H1 (cell line): Measurements from ENCODE around the gene FLVCR2. TPM values are rescaled to one million over a fixed set of nuclear protein-coding genes. Genes with fewer than 3 reads are reported as not detected.

ENCODE experiments used
- CTCF ChIA-PET: fragments of 300-600 bp; sonication (Branson Sonifier 250); formaldehyde crosslinking; loops from one replicate; lab custom pipeline; 2021; ENCODE audit not compliant: partially characterized antibody; lab: Charles Lee
- POLR2A ChIA-PET: fragments of 300-600 bp; sonication (Branson Sonifier 250); formaldehyde crosslinking; loops from one replicate; lab custom pipeline; 2021; ENCODE audit warnings: inconsistent platforms; ENCODE audit not compliant: partially characterized antibody; lab: Charles Lee
- DNase-seq, 2 experiments: peaks; one replicate each; pipeline versions ENCODE4 v3.0.0 to v3.0.0-alpha.2; 2010 to 2022; ENCODE audit warnings: low spot score in 2 of 2, low read depth in 1 of 2, mixed read lengths in 1 of 2
- FAIRE-seq: peaks from 2 replicates; lab custom pipeline; 2011; peaks lifted over from hg19 to GRCh38; lab: Jason Lieb, UNC
- H2AFZ ChIP-seq: 2 replicates; pipeline ENCODE4 v1.8.1; 2012; ENCODE audit warnings: low read length, inconsistent platforms
- H2AK5ac ChIP-seq: 2 replicates; pipeline ENCODE4 v1.6.1; 2013; ENCODE audit warnings: low read depth, low read length
- H2BK120ac ChIP-seq: replicated peaks from 2 replicates; pipeline ENCODE3; 2013; ENCODE audit warnings: low read depth, low read length, inconsistent platforms
- H2BK12ac ChIP-seq: 2 replicates; pipeline ENCODE4 v1.6.1; 2013; ENCODE audit warnings: low read depth, low read length
- H2BK15ac ChIP-seq: 2 replicates; pipeline ENCODE4 v1.6.1; 2013; ENCODE audit warnings: low read length
- H2BK20ac ChIP-seq: 2 replicates; pipeline ENCODE4 v1.6.1; 2013; ENCODE audit warnings: low read length
- H2BK5ac ChIP-seq: 2 replicates; pipeline ENCODE4 v1.6.1; 2013; ENCODE audit warnings: low read depth, low read length
- H3K14ac ChIP-seq: 2 replicates; pipeline ENCODE4 v1.6.1; 2013; ENCODE audit warnings: inconsistent platforms; ENCODE audit not compliant: insufficient read length
- H3K18ac ChIP-seq: 2 replicates; pipeline ENCODE4 v1.6.1; 2013; ENCODE audit warnings: low read length; ENCODE audit errors: extremely low read depth
- H3K23ac ChIP-seq: 2 replicates; pipeline ENCODE4 v1.6.1; 2013; ENCODE audit warnings: inconsistent platforms; ENCODE audit not compliant: insufficient read length
- H3K23me2 ChIP-seq: 2 replicates; pipeline ENCODE4 v1.6.1; 2013; ENCODE audit warnings: low read depth, low read length
- H3K27ac ChIP-seq: 2 replicates; pipeline ENCODE4 v1.6.1; 2011; ENCODE audit warnings: low read depth, low read length, inconsistent platforms
- H3K27me3 ChIP-seq, 4 experiments: replicated peaks in 1 of 4; 1 replicate in 1 of 4; 2 replicates in 3 of 4; pipeline versions ENCODE4 v1.6.1 to v1.8.1; 2011 to 2013; ENCODE audit warnings: low read length in 3 of 4, mild to moderate bottlenecking in 3 of 4, inconsistent platforms in 2 of 4, mixed read lengths in 2 of 4, moderate library complexity in 1 of 4; ENCODE audit not compliant: control insufficient read depth in 3 of 4, insufficient read depth in 3 of 4; ENCODE audit errors: extremely low read depth in 1 of 4
- H3K36me3 ChIP-seq, 4 experiments: 2 replicates each; pipeline versions ENCODE4 v1.6.1 to v1.8.1; 2011 to 2013; ENCODE audit warnings: mild to moderate bottlenecking in 4 of 4, low read length in 3 of 4, moderate library complexity in 2 of 4, control low read depth in 1 of 4, inconsistent platforms in 1 of 4; ENCODE audit not compliant: insufficient read depth in 4 of 4, control insufficient read depth in 2 of 4
- H3K4ac ChIP-seq: replicated peaks from 2 replicates; pipeline ENCODE3; 2013; ENCODE audit warnings: low read length, low read depth, mixed read lengths, inconsistent platforms; ENCODE audit not compliant: insufficient read length
- H3K4me1 ChIP-seq, 4 experiments: replicated peaks in 1 of 4; 1 replicate in 1 of 4; 2 replicates in 3 of 4; pipeline versions ENCODE4 v1.6.1 to v1.8.1; 2011 to 2013; ENCODE audit warnings: low read length in 3 of 4, inconsistent platforms in 2 of 4, mixed read lengths in 1 of 4; ENCODE audit not compliant: insufficient read depth in 4 of 4, control insufficient read depth in 3 of 4
- H3K4me2 ChIP-seq, 2 experiments: 2 replicates each; pipeline versions ENCODE4 v1.6.1 to v1.8.1; 2011 to 2013; ENCODE audit warnings: low read depth in 2 of 2, low read length in 2 of 2, control low read depth in 1 of 2, inconsistent platforms in 1 of 2, mild to moderate bottlenecking in 1 of 2; ENCODE audit not compliant: insufficient read depth in 1 of 2
- H3K4me3 ChIP-seq, 4 experiments: fragments of 200-600, 300-600 bp in 1 of 4; sonication (generic), shearing (Covaris generic), sonication (Bioruptor Twin) in 1 of 4; 2 replicates each; pipeline versions ENCODE4 v1.5.1 to v1.8.1; 2011 to 2016; ENCODE audit warnings: low read length in 4 of 4, low read depth in 3 of 4, control low read depth in 2 of 4, inconsistent platforms in 2 of 4, mild to moderate bottlenecking in 2 of 4, mixed read lengths in 1 of 4, moderate library complexity in 1 of 4; ENCODE audit not compliant: insufficient read depth in 2 of 4; ENCODE audit errors: extremely low read depth in 1 of 4
- H3K56ac ChIP-seq: replicated peaks from 2 replicates; pipeline ENCODE3; 2013; ENCODE audit warnings: low read depth, mild to moderate bottlenecking, mixed read lengths, low read length, inconsistent platforms; ENCODE audit not compliant: insufficient read length
- H3K79me1 ChIP-seq: 2 replicates; pipeline ENCODE4 v1.6.1; 2013; ENCODE audit warnings: low read depth, low read length, control low read depth
- H3K79me2 ChIP-seq, 2 experiments: 2 replicates each; pipeline versions ENCODE4 v1.6.1 to v1.8.1; 2012 to 2013; ENCODE audit warnings: low read length in 2 of 2, mild to moderate bottlenecking in 2 of 2, inconsistent platforms in 1 of 2; ENCODE audit not compliant: insufficient read depth in 2 of 2, control insufficient read depth in 1 of 2
- H3K9ac ChIP-seq, 4 experiments: replicated peaks in 1 of 4; 1 replicate in 1 of 4; 2 replicates in 3 of 4; pipeline versions ENCODE4 v1.6.1 to v1.8.1; 2011 to 2013; ENCODE audit warnings: low read depth in 3 of 4, low read length in 3 of 4, control low read depth in 2 of 4, mild to moderate bottlenecking in 2 of 4, moderate library complexity in 2 of 4, inconsistent platforms in 1 of 4; ENCODE audit errors: extremely low read depth in 1 of 4
- H3K9me3 ChIP-seq, 2 experiments: 2 replicates each; pipeline versions ENCODE4 v1.6.1 to v1.8.1; 2012 to 2013; ENCODE audit warnings: mild to moderate bottlenecking in 2 of 2, moderate library complexity in 2 of 2, control low read depth in 1 of 2, inconsistent platforms in 1 of 2, low read depth in 1 of 2, low read length in 1 of 2, mixed read lengths in 1 of 2; ENCODE audit not compliant: insufficient read depth in 2 of 2
- H4K20me1 ChIP-seq, 2 experiments: replicated peaks in 1 of 2; 2 replicates each; pipeline versions ENCODE3 to v1.8.1; 2011 to 2013; ENCODE audit warnings: inconsistent platforms in 2 of 2, low read length in 2 of 2, mild to moderate bottlenecking in 1 of 2; ENCODE audit not compliant: insufficient read depth in 2 of 2, control insufficient read depth in 1 of 2
- H4K5ac ChIP-seq: 2 replicates; pipeline ENCODE4 v1.6.1; 2013; ENCODE audit warnings: low read length, low read depth, mixed read lengths, inconsistent platforms; ENCODE audit not compliant: insufficient read length
- H4K8ac ChIP-seq: 2 replicates; pipeline ENCODE4 v1.8.0; 2013; ENCODE audit warnings: mild to moderate bottlenecking, moderate library complexity, low read length, inconsistent platforms; ENCODE audit not compliant: insufficient read depth; ENCODE audit errors: extremely low read depth
- H4K91ac ChIP-seq: replicated peaks from 2 replicates; pipeline ENCODE3; 2013; ENCODE audit warnings: low read length, mixed read lengths, inconsistent platforms; ENCODE audit not compliant: insufficient read length
- BACH1 ChIP-seq: IDR thresholded peaks from 2 replicates; pipeline ENCODE4 v1.6.1; 2012; ENCODE audit warnings: low read length, improper control_type of control experiment
- CBX8 ChIP-seq: fragments of 300-800, 300-1000 bp; sonication (generic); IDR thresholded peaks from 2 replicates; pipeline ENCODE4 v1.7.1; 2016; ENCODE audit warnings: low read depth, low read length, borderline replicate concordance
- CTBP2 ChIP-seq: IDR thresholded peaks from 2 replicates; pipeline ENCODE4 v1.7.0; 2011; ENCODE audit warnings: borderline replicate concordance, mild to moderate bottlenecking, moderate library complexity, mixed read lengths, low read length; ENCODE audit not compliant: insufficient read depth, insufficient read length
- GABPA ChIP-seq: IDR thresholded peaks from 2 replicates; pipeline ENCODE4 v1.6.1; 2011; ENCODE audit warnings: mild to moderate bottlenecking, low read length, moderate library complexity, borderline replicate concordance; ENCODE audit not compliant: insufficient read depth
- HDAC2 ChIP-seq, 2 experiments: fragments of 300-600 bp in 1 of 2; sonication (generic) in 1 of 2; IDR thresholded peaks; 2 replicates each; pipeline ENCODE4 v1.6.1; 2011 to 2012; ENCODE audit warnings: low read depth in 2 of 2, low read length in 2 of 2, mild to moderate bottlenecking in 2 of 2, moderate library complexity in 2 of 2, borderline replicate concordance in 1 of 2, inconsistent platforms in 1 of 2
- KDM5A ChIP-seq: fragments of 200-600 bp; IDR thresholded peaks from 2 replicates; pipeline ENCODE4 v1.7.1; 2012; ENCODE audit warnings: mild to moderate bottlenecking, low read length, inconsistent platforms, mixed read lengths
- MAFK ChIP-seq: IDR thresholded peaks from 2 replicates; pipeline ENCODE4 v1.6.1; 2012; ENCODE audit warnings: low read depth, mild to moderate bottlenecking, improper control_type of control experiment, low read length
- RAD21 ChIP-seq, 2 experiments: IDR thresholded peaks in 1 of 2; conservative IDR thresholded peaks in 1 of 2; 2 replicates each; pipeline ENCODE4 v1.6.1; 2011; ENCODE audit warnings: low read depth in 2 of 2, low read length in 2 of 2, improper control_type of control experiment in 1 of 2, inconsistent platforms in 1 of 2, mild to moderate bottlenecking in 1 of 2, moderate library complexity in 1 of 2
- RFX5 ChIP-seq: IDR thresholded peaks from 2 replicates; pipeline ENCODE4 v1.6.1; 2011; ENCODE audit warnings: low read depth, low read length, improper control_type of control experiment, borderline replicate concordance
- SAP30 ChIP-seq: fragments of 300-600 bp; sonication (generic); IDR thresholded peaks from 2 replicates; pipeline ENCODE4 v1.7.1; 2012; ENCODE audit warnings: low read length, moderate library complexity, mild to moderate bottlenecking, inconsistent platforms; ENCODE audit not compliant: insufficient read depth, insufficient replicate concordance
- TEAD4 ChIP-seq: IDR thresholded peaks from 2 replicates; pipeline ENCODE4 v1.6.1; 2012; ENCODE audit warnings: low read depth, low read length, inconsistent platforms, mixed read lengths
- WGBS, 2 experiments: shearing (Covaris generic) in 1 of 2; methylation state at CpG; one replicate each; pipeline versions ENCODE4 v1.1.6 to v1.1.7; 2013 to 2015; ENCODE audit warnings: low lambda C conversion rate in 2 of 2, mixed read lengths in 2 of 2, inconsistent platforms in 1 of 2, low coverage in 1 of 2, missing lambda C conversion rate in 1 of 2; ENCODE audit not compliant: insufficient replicate concordance in 2 of 2, insufficient coverage in 1 of 2, insufficient read length in 1 of 2; ENCODE audit errors: extremely low coverage in 1 of 2, missing lambda C conversion rate in 1 of 2; 5-methylcytosine and 5-hydroxymethylcytosine counted together
- polyA plus RNA-seq, 7 experiments: library from polyadenylated mRNA; depleted of rRNA in 3 of 7; stranded (reverse) in 5 of 7; unstranded in 2 of 7; fragments of >200 nt in 5 of 7; fragments of 200-250 nt in 2 of 7; gene quantifications; 1 replicate in 5 of 7; 2 replicates in 1 of 7; 4 replicates in 1 of 7; pipeline versions ENCODE4 v1.2.1 to v1.2.3, GENCODE V29; 2011 to 2013; ENCODE audit warnings: missing spikeins in 2 of 7, mixed read lengths in 2 of 7
- total RNA-seq: library from RNA; stranded (reverse); fragmentation: NEBNext Ultra II Directional; extraction: Animal tissue kit (Norgen Biotek cat#: 25700); gene quantifications from 2 replicates; pipeline ENCODE4 v1.2.1, GENCODE V29; 2021

Gene FLVCR2
- total and polyA plus RNA-seq, 2 of the 8 experiments (the other 6 are each of a cell fraction or from before 2014, with no cell fraction given) = 7.1 to 8.2 TPM

- H3K9me3 ChIP-seq = no peaks in the 10 kb centered on the region
- H4K5ac ChIP-seq = no peak overlapping the region
- no peaks in the 10 kb centered on the region for H3K23me2 ChIP-seq
- no peak overlapping the region for H2BK20ac ChIP-seq
- no peak overlapping the region for H3K27ac ChIP-seq
- H3K36me3 ChIP-seq = no peaks in the 10 kb centered on the region
- H3K9ac ChIP-seq = no peak overlapping the region
- H3K4ac ChIP-seq = no peak overlapping the region
- H2AFZ ChIP-seq = no peak overlapping the region
- no peak overlapping the region for H3K56ac ChIP-seq
- ChIA-PET POLR2A (interaction anchor here (1.1 kb wide), 1 partner anchor 52 kb away, joined by 3 read pairs; the partner anchor contains the start of genes ERG28 and TTLL5), CTCF (interaction anchor here (0.9 to 1.7 kb wide), 3 partner anchors 14 to 48 kb away, joined by 3 to 4 read pairs (median 3); partner anchors contain the start of gene FLVCR2)
- H3K18ac ChIP-seq = no peak overlapping the region
- H3K14ac ChIP-seq = no peak overlapping the region
- no peak overlapping the region for H2BK5ac ChIP-seq
- H2AK5ac ChIP-seq = no peak overlapping the region
- no peak overlapping the region for H3K23ac ChIP-seq
- no peaks in the 10 kb centered on the region for H3K27me3 ChIP-seq
- WGBS, 2 experiments = 97% methylated on average over 4 of the region's 4 CpGs; no CpG with 5 or more reads in 1 of the 2 experiments
- H4K91ac ChIP-seq = no peak overlapping the region
- no peak overlapping the region for H4K8ac ChIP-seq
- H2BK15ac ChIP-seq = no peak overlapping the region
- H2BK120ac ChIP-seq = no peak overlapping the region
- H3K4me3 ChIP-seq = no peak overlapping the region
- H3K4me2 ChIP-seq = no peak overlapping the region
- DNase-seq (no peak), FAIRE-seq (no peak)
- H3K4me1 ChIP-seq = no peaks in the 10 kb centered on the region
- H2BK12ac ChIP-seq = no peak overlapping the region
- H3K79me1 ChIP-seq = no peaks in the 10 kb centered on the region
- no peaks in the 10 kb centered on the region for H3K79me2 ChIP-seq
- no peaks in the 10 kb centered on the region for H4K20me1 ChIP-seq
- no peak for TF ChIP-seq MAFK
- TF ChIP-seq BACH1 = no peak
- no peak for TF ChIP-seq CTBP2
- TF ChIP-seq TEAD4 = no peak
- TF ChIP-seq HDAC2 (IDR thresholded peaks at IDR 0.05; ENCODE audit: borderline replicate concordance in 1 of 2, low read depth in 2 of 2, low read length in 2 of 2) = no peak
- no peak for TF ChIP-seq RAD21 (IDR thresholded peaks at IDR 0.05 in 1 of 2, conservative IDR thresholded peaks at IDR 0.05 in 1 of 2; ENCODE audit: low read depth in 2 of 2, low read length in 2 of 2)
- no peak for TF ChIP-seq GABPA
- no peak for TF ChIP-seq RFX5
- TF ChIP-seq SAP30 = no peak
- TF ChIP-seq CBX8 = no peak
- no peak for TF ChIP-seq KDM5A
These were observed 30.7 kb downstream of the FLVCR2 start for GRCh38 chr14:75609116-75609515.
